GM19099 (cell line): ENCODE data around the gene HS3ST4.

ENCODE experiments used
- POLR2A ChIP-seq: IDR thresholded peaks from 3 replicates; pipeline ENCODE4 v1.6.1; 2011; ENCODE audit warnings: low read depth; ENCODE audit not compliant: insufficient read length; ENCODE audit errors: extremely low read depth

Gene HS3ST4

DNA sequence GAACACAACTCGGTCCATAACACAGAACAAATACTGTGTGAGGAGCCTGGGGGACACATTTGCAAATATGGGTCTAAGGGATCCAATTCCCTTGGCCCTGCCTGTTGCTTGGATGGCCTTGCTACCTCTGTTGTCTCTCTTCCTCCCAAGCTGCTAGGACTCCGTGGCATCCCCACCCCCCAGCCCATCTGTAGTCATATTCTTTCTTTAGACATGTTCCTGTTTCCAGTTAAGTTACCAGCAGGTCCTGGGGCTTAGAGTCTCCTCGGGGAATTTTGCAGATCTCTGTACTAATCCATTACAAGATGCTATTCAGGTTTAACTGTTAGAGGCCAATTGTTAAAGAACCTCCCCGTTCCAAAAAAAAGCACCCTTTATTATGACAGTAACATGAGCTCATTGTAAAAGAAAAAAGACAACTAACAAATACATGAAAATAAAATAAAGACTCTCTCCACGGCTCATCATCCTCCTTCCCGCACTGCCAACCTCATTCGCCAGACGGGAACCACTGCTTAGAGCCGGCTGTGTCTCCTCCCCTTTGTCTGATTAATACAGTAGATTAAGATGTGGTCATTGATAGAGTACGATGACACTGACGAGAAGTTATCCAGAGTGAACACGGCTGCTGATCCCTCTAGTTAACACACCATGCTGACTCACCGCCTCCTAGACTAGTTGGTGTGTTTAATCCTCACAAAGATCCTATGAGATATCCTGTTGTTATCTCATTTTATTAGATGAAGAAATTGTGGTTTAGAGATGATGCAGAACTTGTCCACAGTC is 22.2 kb downstream of the HS3ST4 start:
- no peak for TF ChIP-seq POLR2A

DNA sequence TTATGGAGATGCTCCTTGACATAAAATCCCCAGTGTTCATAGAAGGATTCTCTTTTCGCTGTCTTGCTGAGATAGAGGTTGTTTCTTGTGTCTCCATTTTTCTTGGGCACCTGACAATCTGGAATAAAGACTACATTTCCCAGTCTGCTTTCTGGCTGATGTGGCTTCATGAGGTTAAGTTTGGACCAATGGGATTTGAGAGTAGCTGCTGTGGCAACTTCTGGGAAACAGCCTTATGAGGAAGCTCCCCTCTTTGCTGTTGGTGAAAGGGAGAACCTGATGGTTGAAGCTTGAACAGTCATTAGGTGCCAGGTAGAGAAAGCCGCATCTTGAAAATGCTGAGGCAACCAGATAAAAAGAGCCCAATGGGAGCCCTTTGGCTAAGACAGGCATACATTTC is 24.4 kb downstream of the HS3ST4 start:
- TF ChIP-seq POLR2A: no peak

DNA sequence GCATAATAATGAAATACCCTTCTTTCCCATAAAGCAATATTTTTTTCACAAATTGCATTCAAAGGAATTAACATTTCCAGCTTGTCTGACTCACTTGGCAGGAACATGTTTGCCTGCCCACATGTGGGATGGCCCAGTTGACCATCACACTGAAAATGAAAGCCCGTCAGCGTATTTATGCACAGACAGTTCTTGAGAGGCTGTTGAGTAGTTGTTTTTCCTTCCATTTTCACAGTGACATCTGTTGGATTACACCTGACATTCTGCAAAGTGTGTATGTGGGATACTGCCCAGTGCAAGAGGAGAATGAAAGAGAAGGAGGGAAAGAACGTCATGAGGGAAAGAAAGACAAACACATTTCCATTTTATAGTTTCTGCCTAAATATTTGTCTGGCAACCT is 29.7 kb downstream of the HS3ST4 start:
- no peak for TF ChIP-seq POLR2A

DNA sequence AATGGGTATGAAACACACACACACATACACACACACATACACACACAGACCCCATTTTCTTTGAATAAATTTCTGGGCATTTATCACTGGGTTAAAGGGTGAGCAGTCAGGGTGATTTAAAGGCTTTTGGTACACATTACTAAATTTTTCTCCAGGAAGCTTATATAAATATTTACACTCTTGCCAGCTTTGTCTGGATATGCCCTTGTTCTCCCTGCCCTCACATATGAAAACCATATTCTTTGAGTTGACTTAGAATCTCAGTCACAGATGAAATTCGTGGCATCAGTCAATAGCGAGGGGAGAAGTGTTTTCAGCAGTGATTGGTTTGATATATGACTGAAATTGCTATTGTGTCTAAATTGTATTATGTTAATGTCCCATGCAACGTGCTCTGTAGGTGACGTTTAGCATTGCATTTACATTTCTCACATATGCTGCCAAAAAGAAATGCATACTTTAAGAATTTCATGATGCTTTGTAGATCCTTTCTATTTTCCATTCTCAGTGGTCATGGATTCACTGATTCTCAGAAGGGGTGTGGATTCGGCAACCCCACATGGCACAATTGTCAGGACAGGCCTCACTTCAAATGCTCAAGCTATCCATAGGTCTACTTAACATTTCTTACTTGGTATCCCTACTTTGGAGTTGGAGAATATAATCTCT is 34.8 kb downstream of the HS3ST4 start:
- TF ChIP-seq POLR2A: no peak

DNA sequence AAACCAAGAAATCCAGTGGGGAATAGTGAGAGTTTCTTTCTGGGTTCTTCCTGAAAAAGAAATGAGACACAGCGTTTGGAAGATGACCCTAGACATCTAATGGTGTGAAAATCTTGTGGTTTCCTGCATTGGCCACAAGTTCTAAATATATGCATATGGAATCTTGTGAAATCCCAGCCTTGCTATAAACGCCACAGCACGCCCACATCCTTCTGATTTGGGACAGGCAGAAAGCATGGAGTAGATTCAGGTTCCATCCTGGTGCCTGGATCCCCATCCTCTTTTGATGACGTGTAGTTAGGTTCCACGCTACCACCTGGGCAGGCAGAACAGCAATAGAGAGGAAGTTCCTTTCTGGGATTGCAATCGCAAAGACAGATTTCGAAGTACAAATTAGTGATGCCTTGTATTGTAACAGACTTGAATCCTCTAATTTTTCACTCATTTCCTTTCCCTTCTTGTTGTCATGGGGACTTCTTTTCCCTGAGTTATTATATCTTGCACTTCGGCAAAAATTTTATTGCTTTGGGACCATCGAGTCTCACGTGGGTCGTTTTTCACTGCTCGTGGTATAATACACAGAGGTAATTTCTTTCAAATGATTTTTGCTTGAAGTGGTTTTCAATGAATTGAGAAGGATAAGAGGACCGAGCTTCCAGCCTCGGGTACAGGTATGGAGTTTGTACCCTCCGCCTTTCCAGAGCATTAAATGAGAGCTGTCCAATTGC is 37.6 kb downstream of the HS3ST4 start:
- no peak for TF ChIP-seq POLR2A

DNA sequence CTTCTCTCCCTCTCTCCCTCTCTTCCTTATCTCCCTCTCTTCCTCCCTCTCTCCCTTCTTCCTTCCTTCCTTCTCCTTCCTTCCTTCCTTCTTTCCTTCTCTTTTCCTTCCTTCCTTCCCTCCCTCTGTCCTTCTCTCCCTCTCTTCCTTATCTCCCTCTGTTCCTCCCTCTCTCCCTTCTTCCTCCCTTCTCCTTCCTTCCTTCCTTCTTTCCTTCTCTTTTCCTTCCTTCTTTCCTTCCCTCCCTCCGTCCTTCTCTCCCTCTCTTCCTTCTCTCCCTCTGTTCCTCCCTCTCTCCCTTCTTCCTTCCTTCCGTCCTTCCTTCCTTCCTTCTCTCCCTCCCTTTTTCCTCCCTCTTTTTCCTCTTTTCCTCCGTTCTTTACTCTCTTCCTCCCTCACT is 38.6 kb downstream of the HS3ST4 start:
- no peak for TF ChIP-seq POLR2A

DNA sequence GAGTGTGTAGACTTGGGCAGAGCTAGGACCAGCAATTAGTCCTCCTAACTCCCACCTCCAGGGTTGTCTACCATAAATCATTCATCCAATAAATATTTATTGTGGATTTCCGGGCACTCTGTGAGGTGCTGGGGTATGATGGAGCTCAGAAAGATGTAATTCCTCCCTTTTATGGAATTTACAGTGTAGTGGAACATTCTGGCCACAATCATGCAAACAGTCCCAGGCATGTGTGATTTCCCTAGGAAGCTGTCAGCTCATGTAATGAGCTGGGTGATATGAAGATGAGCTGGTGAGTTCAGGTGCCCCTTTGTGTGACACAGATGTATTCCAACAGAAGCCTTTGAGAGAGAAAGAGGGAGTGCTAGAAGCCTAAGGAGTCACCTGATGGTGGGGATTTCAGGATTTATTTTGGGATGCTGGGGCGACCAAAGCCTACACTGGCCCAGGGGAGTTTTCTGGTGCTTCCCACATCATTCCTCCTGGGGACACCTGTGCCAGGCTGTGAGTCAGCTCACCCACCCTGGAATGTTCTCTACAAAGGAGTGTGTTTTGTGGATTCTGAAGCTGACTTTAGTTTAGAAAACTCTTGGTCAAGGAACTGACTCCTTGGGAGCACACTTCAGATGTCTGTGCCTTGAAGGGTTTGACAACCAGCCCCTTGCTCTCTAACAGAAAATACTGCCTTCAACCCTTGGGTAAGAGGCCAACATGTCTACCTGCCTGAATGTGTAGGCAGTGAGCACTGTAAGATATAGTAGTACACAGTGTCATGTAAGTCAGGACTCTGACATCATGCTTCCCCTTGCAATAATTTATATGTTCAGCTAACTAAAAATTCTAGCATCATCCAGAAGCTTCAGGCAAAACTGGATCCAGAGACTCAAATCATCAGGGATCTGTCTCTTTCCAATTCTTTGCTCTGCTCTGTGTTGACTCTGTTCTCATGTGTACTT is 42.9 kb downstream of the HS3ST4 start:
- no peak for TF ChIP-seq POLR2A

DNA sequence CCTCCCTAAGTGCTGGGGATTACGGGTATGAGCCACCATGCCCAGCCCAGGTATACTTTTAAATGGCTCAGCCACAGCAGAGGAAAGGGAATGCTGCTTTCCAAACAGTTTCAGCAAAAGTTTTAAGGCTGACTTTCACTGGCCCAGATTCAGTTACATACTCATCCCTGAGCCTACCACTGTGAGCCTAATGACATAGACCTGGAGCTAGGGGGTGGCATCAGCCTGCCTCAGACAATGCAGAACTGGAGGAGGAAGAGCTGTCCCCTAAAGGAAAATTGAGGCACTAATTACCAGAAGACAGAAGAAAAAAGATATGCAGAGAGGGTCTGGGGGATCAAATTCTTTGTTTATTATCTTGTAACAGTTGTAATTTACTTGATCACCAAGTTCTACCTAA is 43.9 kb downstream of the HS3ST4 start:
- no peak for TF ChIP-seq POLR2A

DNA sequence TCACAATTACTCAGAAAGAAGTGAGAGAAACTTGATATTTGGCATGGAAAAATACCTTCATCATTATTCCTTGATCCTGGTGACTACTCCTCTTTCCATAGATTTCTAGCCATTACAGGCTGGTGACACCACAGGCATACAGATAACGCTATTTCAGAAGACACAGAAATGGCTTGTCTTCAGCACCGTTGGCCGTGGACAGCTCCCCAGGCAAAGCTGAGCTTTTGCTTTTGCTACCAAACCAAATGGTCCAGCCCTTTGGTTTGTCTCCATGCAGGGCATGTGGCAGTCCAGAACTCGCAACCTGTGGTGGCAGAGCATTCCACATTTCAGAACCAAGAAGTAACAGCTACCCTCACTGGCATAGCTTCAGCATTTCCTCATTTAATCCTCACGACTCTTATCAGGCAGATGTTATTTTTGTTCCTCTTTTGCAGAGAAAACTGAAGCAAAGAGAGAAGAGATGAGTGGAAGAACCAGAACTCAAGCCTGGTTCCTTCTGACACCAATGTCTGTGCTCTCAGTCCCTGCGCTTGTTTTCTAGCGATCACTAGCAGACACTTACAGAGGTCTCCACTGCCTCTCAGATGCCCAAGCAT is 55.5 kb downstream of the HS3ST4 start:
- TF ChIP-seq POLR2A: no peak

DNA sequence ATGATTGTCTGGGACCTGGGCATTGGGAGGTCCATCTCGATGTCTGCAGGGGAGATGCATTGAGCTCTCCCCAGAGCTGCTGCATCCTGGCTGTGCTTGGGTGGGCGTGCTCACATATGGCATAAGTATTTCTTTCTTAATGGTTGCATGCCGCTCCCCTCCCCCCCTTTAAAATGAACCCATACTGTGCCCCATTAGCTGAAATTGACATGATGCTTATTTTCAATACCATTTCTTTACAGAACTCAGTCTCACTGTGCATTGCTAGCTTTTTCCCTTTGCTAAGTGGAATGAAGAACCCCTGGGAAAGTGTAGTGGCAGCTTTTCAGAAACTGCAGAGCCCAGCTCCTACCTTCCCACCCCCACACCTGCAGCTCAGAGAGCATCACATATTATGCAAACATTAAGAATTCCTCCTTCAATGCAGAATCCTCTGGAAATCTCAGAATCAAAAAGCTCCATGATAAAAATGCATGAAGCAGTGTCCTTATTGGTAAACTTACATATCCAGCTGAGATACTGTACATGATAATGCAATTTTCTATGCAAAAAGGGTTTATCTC is 56.4 kb downstream of the HS3ST4 start:
- TF ChIP-seq POLR2A: no peak

DNA sequence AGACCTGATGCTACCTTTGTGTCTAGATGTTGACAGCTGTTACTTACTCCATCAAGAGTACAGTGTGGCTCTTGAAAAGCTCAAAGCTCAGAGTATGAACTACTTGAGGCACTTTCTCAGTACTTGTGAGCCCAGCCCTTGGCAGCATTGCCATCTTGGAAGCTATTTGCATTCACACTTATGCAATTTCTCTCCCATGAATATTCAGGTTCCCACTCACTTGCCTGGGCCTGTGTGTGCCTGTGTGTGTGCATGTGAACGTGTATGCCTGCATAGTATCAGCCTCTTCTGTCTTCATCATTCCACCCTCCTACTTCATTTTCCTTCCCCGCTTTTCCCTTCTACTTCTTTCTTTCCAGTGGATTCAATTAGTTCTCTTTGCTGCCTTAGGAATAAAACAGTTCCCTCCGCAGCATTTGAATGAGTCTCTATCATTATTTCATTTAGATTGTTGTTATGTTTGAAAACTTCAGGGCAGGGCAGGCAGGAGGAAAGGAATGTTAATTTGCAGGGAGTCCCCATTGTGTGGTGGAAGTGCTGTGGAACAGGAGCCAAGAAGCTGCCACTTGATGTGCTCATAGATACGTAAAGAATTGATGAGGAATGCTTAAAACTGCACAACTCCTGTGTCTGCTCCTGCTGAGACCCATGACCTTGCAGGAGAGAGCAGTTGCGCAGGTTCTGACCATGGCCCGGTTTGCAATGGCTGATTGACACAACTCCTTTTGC is 58.9 kb downstream of the HS3ST4 start:
- TF ChIP-seq POLR2A: no peak

DNA sequence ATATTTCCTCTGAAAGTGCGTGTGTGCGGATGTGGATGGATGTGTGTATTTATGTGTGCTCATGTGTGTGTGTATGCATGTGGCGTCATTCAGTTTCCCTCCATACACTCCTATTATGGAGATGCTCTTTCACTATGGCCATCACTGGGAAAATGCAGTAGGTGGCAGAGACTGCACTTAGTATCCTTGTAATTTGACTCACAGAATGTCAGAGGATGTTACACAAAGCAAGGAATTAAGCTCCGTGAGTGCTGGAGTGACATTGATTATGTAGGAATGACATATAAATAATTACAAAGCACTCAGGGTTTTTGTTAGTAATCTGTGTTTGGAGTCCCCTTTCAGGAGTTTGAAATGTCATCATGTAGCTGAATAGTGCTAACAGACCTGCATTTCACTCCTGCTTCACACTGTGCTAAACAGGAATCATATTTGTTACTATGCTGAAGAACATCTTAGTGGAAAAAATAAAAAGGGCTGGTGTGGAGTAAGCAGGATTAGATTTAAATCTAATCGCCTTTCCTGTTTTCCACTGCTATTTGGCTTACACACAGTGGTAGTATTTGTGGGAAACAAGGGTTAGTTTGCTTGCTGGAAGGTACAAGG is 59.6 kb downstream of the HS3ST4 start:
- TF ChIP-seq POLR2A: no peak

DNA sequence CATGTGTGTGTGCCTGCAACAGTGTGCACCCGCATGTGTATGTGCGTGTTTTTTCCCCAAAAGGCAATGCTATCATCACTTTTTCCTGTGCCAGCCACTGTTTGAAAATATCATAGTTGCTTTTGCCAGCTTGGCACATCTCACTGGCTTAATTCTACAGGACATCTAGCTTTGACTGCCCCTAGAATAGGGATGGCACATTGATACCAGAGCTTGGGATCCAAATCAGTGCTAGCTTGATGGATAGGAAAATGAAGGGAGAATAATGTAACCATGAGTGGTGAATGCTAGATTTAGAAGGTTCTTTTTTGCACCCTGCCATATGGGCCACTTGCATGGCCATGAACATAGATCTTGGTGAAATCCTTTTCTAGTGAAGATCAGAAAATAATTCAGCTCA is 72.7 kb downstream of the HS3ST4 start:
- TF ChIP-seq POLR2A: no peak
